Measurements from ENCODE around the gene RNF220. TPM values are rescaled to one million over a fixed set of nuclear protein-coding genes. Genes with fewer than 3 reads are reported as not detected.
A peak's percentile ranks its signal among the peaks of the same experiment; 100 is the strongest.

Gene RNF220
- total RNA-seq, 1 experiment from 2014 or later = 66.6 TPM

GRCh38 chr1:44631647-44632539, 226.8 kb downstream of the RNF220 start:
- POLR2A ChIA-PET (ENCODE audit: unreplicated experiment) = interaction anchor here (0.6 kb wide), 1 partner anchor 1165 kb away, joined by 3 read pairs; no protein-coding TSS in a partner anchor
- Histone ChIP-seq H3K36me3 (ENCODE audit: low read depth, low read length) (peaks cover 14% of the 10 kb centered on the region; the same call in 1 of the 2 replicates), H4K20me1 (ENCODE audit: low read length) (no peaks in the 10 kb centered on the region), H3K4me3 (ENCODE audit: low read length) (peak overlapping the region; percentile 80), H2AFZ (ENCODE audit: low read length) (peak overlapping the region; percentile 85), H3K4me1 (ENCODE audit: insufficient read depth, low read length) (peaks cover 47% of the 10 kb centered on the region), H3K9me2 (replicated peaks; ENCODE audit: low read length) (no peaks in the 10 kb centered on the region), H3K9me3 (ENCODE audit: low read length) (no peaks in the 10 kb centered on the region), H3K79me2 (ENCODE audit: low read length) (peaks cover 22% of the 10 kb centered on the region), H3K27ac (ENCODE audit: low read length) (peak overlapping the region; percentile 77), H3K27me3 (ENCODE audit: low read length) (no peaks in the 10 kb centered on the region), H3K4me2 (ENCODE audit: low read length) (peak overlapping the region; percentile 96), H3K9ac (ENCODE audit: low read length) (peak overlapping the region; percentile 87), H3F3A (ENCODE audit: low read length, unreplicated experiment) (peaks cover 14% of the 10 kb centered on the region)
- ATAC-seq = peak; percentile 78
- CTCF ChIA-PET = interaction anchor here (1.5 kb wide), 1 partner anchor 21 kb away, joined by 5 read pairs; no protein-coding TSS in a partner anchor
- DNase-seq = peak; percentile 64
- no peak for TF ChIP-seq EZH2phosphoT487 (IDR thresholded peaks at IDR 0.05; ENCODE audit: borderline replicate concordance, low read length)
- no peak for TF ChIP-seq EZH2 (IDR thresholded peaks at IDR 0.05; ENCODE audit: low read length, unreplicated experiment)
- TF ChIP-seq CTCF (conservative IDR thresholded peaks at IDR 0.05; ENCODE audit: low read depth, low read length) = no peak
- intact Hi-C loops (cut with micrococcal nuclease) = no loop called here
- BruUV-seq (replicated peaks) = no TSS peak

GRCh38 chr1:44632598-44632997, 227.5 kb downstream of the RNF220 start:
- Histone ChIP-seq H2AFZ (ENCODE audit: low read length) (peak overlapping the region; percentile 73), H3K27ac (ENCODE audit: low read length) (peak overlapping the region; percentile 77), H3K27me3 (ENCODE audit: low read length) (no peaks in the 10 kb centered on the region), H3K9me3 (ENCODE audit: low read length) (no peaks in the 10 kb centered on the region), H3K4me1 (ENCODE audit: insufficient read depth, low read length) (peaks cover 53% of the 10 kb centered on the region), H4K20me1 (ENCODE audit: low read length) (no peaks in the 10 kb centered on the region), H3K4me3 (ENCODE audit: low read length) (peak overlapping the region; percentile 80), H3K4me2 (ENCODE audit: low read length) (peak overlapping the region; percentile 96), H3K36me3 (ENCODE audit: low read depth, low read length) (peaks cover 14% of the 10 kb centered on the region; the same call in 1 of the 2 replicates), H3K9ac (ENCODE audit: low read length) (peak overlapping the region; percentile 87), H3K79me2 (ENCODE audit: low read length) (peaks cover 22% of the 10 kb centered on the region), H3F3A (ENCODE audit: low read length, unreplicated experiment) (peaks cover 14% of the 10 kb centered on the region), H3K9me2 (replicated peaks; ENCODE audit: low read length) (no peaks in the 10 kb centered on the region)
- intact Hi-C loops (cut with micrococcal nuclease) = no loop called here
- DNase-seq (no peak), ATAC-seq (peak; percentile 2; the same call in 1 of the 2 replicates)
- CTCF ChIA-PET = interaction anchor here (1.5 kb wide), 1 partner anchor 20 kb away, joined by 5 read pairs; no protein-coding TSS in a partner anchor
- TF ChIP-seq EZH2phosphoT487 (IDR thresholded peaks at IDR 0.05; ENCODE audit: borderline replicate concordance, low read length) (no peak), CTCF (conservative IDR thresholded peaks at IDR 0.05; ENCODE audit: low read depth, low read length) (no peak), EZH2 (IDR thresholded peaks at IDR 0.05; ENCODE audit: low read length, unreplicated experiment) (no peak)
- BruUV-seq (replicated peaks) = TSS peak; percentile 63
- POLR2A ChIA-PET (ENCODE audit: unreplicated experiment) = no interaction called here
